Stimulated activated naive CD4-positive, alpha-beta T cell (primary cell): Measurements from ENCODE around the gene EGFL7.
"Not testable (repeated sequence)": the region's sequence is repeated elsewhere in the genome, so short reads cannot be mapped to it uniquely, and the experiment has no call there.

Source experiments
- DNase-seq, 6 experiments: peaks; one replicate each; lab custom pipeline; 2025; lab: John Stamatoyannopoulos, UW

EGFL7 gene

DNA sequence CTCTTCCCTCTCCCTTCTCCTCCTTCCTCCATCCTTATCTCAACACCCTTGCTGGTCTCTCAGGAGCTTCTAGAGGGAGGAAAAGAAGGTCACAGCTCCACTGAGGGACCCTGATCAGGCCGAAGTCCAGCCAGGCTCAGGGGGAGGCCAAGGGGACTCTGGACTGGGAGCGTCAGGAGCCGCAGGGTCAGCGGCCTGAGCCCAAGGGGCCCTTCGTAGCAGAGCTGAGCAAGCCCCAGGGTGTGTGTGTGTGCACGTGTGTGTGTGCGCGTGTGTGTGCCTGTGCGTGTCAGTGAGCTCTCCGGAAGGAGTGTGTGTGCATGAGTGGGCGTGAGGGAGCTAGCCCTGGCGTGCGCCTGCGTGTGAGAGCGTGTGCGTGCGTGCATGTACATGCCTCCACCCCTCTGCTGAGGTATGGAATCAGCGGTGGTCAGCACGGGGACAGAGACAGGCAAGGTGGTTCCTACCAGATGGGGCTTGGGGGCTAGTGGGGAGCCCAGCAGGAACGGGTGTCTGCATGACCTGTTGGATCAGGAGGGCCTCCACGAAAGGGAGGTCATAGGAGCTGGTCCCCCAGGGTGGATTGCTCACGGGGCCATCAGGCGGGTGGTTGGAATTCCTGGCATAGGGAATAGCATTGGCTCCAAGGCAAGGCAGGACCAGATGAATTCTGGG lies 34.6 kb downstream of the EGFL7 start:
- no peak for DNase-seq

DNA sequence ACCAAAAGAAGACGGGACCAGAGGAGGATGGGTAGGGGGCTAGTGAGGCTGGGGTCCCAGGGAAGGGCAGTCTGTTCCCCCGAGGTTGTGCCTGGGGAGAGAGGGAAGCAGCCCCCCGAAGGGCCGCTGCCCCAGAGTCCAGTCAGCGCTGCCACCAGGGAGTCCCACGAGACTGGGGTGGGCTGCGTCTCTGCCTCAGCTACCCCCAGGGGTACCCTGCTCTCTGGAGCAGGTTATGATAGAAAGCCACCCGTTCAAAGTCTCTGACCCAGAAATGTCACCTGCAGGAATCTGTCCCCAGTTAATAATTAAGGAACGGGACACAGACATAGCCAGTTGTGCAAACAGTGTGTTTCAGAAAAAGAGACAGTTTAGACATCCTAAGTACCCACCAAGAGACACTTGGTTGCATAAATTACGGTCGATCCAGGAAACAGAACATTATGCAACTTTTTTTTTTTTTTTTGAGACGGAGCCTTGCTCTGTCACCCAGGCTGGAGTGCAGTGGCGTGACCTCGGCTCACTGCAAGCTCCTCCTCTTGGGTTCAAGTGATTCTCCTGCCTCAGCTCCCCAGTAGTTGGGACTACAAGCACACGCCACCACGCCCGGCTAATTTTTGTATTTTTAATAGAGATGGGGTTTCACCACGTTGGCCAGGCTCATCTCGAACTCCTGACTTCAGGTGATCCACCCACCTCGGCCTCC lies 35.3 kb downstream of the EGFL7 start:
- no peak for DNase-seq

DNA sequence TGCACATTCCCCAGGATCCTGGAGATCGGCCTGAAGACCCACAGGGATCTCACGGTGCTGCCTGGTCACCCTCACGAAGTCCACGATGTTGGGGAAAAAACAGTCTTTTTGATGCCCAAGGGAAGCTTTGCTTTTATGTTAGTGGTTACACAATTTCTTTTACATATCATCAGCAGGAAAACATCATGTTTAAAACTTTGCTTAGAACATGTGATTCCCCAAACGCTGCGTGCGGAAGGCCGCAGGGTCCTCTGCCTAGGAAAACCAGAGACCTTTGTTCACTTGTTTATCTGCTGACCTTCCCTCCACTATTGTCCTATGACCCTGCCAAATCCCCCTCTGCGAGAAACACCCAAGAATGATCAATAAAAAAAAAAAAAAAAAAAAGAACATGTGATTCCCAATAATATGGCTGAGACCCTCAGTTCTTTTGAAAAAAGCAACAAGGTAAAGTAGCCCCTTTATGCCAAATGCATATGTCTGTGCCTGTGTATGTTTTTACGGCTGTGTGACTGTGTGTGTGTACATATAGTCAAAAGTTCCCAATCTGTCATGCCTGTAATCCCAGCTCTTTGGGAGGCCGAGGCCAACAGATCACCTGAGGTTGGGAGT lies 36.0 kb downstream of the EGFL7 start:
- no peak for DNase-seq

DNA sequence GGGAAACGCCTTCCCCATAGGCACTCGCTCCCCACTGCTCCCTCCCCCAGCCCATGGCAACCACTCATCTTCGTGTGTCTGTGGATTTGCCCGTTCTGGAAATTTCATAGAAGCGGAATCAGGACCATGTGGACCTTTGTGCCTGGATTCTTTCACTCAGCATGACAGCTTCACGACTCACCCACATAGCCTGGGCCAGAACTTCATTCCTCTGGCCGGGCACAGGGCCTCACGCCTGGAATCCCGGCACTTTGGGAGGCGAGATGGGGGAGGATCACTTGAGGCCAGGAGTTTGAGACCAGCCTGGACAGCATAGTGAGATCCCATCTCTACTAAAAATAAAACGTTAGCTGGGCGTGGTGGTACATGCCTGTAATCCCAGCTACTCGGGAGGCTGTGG lies 37.6 kb downstream of the EGFL7 start:
- DNase-seq: no peak

DNA sequence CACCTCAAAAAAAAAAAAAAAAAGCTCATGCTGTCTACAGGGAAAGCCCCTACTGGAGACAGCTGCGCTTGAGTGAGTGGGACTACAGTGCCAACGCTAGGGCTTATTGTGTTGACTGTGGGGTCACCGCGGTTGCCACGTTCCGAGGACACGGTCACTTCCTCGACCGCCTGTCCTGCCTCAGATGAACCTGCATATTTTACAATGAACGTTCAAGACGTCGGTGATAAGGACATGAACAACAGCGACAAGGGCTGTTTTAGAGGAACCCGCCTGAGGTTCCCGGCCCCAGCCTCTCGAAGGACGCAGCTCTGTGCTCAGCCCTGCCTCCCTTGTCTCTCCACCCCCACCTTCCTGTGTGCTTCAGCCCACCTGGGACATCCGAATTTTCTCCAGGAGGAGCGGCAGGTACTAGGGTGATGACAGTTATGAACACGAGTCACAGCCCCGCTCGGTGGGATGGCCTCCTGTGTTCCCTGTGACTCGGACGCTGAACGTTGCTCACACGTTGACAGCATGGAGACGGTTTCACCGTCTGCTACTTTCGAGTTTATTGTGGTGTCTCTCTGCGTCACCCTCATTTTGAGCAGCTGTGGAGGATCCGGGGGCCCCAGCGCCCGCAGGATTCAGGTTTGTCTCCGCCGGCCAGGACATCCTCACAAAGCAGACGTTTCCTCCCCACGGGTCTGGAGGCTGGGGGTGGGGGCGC lies 38.4 kb downstream of the EGFL7 start:
- peak in 4 of 6 experiments; percentile 42 to 58 (median 56) for DNase-seq

DNA sequence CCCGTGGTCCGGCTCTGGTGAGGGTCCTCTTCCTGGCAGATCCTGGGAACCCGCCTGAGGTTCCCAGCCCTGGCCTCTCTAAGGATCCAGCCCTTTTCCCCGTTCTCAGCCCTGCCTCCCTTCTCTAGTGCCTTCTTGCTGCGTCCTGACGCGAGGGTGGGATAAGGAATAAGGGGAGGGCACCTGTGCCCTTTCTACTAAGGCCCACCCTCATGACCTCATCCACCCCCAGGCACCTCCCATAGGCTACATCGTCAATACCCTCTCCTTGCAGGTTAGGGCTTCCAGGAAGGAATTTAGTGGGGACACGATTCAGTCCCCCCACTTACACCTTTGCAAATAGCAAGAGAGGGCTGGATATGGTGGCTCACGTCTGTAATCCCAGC lies 38.9 kb downstream of the EGFL7 start:
- DNase-seq: no peak

DNA sequence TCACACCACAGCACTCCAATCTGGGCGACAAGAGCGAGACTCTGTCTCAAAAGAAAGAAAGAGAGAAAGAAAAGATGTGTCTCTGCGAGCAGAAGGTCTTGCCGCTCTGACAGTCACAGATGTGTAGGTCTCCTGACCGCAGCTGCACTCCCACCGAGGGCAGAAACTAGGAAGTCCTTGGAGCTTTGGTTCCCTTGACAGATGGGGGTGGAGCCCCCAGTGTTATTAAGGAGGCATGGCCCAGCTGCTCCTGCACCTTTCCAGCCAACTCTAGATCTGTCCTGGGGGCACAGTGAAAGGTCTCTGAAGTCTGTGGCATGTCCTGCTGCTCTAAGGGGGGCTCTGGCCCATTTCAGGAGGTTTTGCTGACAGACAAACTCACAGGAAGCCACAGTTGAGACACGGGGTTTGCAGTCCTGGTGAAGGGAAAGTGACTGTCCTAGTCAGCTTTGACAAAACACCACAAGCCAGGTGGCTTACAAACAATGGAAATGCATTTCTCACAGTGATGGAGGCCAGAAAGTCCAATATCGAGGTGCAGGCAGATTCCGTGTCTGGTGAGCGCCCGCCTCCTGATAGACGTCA lies 40.7 kb downstream of the EGFL7 start:
- no peak for DNase-seq

DNA sequence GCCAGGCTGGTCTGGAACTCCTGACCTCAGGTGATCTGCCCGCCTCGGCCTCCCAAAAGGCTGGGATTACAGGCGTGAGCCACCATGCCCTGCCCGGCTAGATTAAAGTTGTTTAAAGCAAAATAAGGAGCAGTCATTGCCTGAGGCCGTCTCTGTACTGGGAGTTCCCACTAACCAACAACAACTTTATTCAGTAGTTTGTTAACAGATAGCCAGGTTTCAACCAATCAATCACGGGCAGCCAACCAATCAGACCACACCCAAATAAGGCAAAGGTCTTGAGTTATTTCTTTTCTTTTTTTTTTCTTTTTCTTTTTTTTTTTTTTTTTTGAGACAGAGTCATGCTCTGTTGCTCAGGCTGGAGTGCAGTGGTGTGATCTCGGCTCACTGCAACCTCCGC lies 42.0 kb downstream of the EGFL7 start:
- DNase-seq: not testable (repeated sequence)

DNA sequence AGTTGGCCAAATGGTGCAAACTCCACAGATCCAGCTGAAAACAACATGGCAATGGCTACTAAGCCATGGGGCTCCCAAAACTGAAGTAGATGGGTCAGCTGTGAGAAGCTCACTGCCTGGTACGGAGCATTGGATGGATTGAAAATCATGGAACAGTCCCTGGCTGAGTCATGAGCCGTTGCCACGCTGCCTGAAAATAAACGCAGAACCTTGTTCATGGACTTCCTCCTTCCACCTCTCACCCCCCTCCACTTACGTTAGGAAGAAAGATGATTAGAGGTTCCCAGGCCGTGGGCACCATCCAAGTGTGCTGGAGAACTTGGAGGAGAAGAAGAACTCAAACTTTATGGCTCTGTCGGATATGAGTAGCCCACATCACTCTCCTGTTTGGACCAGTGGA lies 42.8 kb downstream of the EGFL7 start:
- DNase-seq: no peak

DNA sequence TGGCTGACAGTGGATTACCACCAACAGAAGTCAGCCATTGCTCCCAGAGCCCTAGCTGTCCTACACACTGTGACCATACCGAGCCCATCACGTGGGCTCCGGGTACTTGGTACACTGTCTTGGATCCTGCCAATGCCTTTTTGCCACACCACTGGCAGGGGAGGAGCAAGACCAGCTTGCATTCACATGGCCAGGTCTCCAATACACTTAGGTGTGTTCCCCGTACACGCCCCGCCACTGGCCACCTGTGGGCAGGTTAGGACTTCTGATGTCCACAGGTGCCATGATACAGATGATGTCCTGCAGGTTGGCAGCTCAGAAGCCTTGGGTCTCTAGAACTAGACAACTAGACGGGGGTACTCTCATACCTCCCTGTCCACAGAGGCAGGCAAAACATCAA lies 44.3 kb downstream of the EGFL7 start:
- DNase-seq: no peak

DNA sequence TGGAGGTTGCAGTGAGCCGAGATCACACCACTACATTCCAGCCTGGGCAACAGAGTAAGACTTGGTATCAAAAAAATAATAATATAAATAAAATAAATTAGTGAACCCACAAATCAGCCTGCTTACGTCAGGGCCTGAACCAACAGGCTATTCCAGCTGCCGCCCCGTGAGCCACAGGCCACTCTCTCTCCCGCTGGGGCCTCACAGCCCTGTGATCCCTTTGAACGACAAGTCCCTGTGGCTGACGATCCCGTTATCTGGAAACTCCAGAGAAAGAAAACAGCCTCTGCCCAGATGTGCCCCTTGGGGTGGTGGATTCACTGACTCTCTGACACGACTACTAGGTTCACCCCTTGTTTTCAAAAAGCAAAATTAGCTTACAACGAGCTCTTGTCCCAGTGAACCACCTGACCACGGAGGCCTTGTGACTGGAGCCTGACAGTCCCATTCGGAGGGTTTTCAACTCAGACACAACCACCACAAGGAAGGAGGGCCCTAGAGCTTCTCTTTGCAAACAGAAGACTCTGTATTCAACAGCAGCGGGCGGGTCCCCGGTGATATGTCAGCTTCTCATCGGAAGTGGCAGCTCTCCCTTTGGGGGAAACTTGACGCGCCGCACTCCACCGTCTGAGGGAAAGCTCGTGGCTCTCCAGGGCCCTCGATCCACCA lies 45.3 kb downstream of the EGFL7 start:
- no peak for DNase-seq

DNA sequence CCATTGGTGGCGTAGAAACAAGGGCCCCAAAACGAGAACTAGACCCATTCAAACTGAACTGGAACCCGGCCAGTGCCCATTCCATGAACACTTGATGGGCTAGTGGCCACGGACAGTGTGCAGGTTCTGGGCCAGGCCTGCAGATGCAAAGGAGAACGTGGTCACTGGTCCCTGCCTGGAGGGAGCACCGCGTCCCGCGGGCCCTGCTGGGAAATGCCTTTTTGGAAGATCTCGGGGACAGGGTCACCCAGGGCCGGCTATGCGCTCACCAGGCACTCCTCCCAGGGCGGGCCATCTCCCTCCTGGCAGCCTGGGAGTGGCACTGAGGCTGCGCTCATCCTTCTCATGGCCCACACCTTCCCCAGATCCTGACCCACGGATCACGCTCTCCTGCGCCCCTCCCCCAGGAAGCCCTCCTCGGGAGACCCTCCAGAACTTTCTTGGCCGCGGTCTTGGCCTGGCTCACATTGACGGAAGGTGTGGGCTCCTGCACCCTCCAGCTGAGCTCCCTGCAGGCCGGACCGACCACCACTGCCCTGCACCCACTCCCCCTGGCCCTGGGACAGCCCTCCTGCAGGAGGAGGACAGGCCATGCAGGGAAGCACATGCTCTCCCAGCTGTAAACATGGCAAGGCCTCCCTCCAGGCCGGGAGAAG lies 46.9 kb downstream of the EGFL7 start:
- no peak for DNase-seq

DNA sequence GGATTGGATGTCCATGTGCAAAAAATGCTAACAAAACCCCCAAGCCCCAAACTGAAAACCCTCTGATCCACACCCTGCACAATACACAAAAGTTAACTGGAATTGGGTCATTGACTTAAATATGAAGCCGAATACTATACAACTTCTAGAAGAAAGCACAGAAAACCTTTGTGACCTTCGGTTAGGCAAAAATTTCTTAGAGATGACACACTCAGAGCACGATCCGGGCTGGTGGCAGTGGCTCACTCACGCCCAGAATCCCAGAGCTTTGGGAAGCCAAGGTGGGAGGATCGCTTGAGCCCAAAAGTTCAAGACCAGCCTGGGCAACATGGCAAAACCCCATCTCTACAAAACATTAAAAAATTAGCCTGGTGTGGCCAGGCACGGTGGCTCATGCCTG lies 47.8 kb downstream of the EGFL7 start:
- no peak for DNase-seq

DNA sequence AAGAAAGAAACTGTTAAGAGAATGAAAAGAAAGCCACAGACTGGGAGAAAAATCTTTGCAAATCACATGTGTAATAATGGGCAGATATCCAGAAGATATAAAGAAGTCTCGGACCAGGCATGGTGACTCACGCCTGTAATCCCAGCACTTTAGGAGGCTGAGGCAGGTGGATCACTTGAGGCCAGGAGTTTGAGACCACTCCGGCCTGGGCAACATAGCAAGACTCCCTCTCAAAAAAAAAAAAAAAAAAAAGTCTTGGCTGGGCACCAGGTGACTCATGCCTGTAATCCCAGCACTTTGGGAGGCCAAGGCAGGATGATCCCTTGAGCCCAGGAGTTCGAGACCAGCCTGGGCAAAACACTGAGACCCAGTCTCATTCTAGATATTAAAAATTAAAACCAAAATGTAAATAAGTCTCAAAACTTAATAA lies 48.5 kb downstream of the EGFL7 start:
- not testable (repeated sequence) for DNase-seq

DNA sequence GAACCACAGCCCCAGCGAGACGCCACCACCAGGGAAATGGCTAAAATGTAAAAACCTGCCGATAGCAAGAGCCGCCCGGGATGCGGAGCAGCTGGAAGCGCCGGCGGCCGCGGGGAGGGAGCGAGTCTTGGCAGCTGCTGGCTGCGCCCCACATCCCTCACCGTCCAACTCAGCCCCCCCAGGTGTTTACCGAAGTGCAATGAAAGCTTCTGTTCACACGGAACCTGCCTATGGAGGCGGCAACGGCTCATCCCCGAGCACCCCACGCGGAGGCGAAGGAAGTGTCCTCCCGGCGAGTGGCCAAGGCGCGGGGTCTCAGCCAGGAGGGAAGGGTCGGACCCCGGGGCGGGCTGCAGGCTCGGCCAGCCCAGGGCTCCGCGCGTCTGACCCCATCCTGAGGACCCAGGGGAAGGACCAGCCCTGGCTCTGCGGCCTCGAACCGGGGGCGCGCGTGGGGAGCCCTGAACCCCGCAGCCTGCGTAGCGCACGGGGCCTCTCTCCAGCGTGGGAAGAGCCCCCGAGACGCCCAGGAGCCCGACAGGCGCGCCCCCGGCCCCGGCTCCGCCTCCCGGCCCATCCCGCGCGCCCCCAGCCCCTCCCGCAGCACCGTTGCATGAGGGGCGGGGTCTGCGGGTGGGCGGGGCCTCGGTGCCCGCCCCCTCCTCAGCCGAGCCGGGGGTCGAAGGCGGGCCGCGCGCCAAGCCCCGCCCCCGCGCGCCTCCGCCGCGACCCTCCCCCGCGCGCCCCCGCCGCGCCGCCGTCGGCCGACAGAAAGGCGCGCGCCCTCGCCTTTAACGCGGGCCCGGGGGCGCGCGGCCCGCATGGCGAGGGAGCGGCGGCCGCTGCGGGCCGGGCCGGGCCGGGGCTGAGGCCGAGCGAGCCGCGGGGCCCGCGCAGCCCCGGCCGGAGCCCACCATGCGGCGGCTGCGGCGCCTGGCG lies 49.3 kb downstream of the EGFL7 start, which contains the start of gene DIPK1B:
TSS of gene DIPK1B (plus strand) at position 822 of the 939 bp plus-strand sequence. CDS start at position 916, 94 bp downstream.
- DNase-seq: peak in 2 of 6 experiments; percentile 14 to 22

DNA sequence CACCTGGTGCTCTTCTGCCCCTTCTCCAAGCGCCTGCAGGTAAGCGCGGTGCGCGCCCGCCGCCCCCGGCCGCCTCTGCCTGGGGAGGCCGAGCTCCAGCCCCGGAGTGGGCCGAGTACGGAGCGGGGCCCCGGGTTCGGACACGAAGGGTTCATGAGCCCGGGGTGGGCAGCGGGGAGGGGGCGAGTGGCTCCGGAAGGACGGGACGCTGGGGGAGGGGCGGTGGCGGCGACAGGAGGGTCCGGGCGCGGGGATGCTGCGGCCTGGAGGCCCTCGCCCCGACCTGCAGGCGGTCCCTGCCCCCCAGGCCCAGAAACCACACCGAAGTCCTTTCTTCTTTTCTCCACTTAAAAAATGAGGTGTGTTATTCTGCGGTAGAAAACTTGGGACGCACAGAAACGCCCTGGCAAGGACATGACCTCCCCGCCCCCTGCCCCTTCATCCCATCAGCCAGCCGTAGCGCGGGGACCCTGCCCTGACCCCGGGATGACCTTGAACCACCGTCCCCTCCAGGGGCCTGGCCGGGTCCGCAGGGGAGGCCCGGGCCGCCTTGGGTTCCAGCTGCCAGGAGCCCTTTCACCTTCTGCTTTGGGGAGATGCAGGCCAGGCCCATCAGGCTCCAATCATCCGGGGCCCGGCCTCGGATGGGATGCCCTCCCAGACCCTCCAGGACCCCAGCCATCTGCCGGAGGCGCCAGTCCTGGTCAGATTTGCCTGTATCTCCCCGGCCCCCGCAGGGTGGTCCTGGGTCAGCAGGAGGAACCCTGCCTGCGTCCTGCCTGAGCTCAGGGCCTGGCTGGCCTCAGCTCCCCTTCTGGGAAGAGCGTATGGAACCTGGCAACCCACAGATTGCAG lies 50.2 kb downstream of the EGFL7 start:
- DNase-seq: no peak

DNA sequence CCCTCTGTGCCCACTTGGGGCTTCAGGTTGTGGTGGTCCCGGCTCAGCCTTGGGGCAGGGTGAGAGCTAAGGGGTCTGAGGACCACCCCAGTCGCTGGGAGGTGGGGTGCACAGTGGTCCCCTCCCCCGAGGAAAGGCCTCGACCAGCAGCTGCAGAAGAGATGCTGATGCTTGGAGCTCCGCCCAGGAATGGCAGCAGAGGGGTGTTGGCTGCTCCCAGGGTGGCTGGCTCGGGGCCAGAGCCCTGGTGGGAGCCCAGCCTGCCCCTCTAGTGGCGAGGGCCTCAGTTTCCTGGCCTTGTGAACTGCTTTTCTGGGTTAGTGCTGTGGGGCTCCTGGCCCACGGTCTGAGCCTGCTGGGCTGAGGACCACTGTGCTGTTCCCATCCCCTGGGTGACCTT lies 50.8 kb downstream of the EGFL7 start:
- no peak for DNase-seq

DNA sequence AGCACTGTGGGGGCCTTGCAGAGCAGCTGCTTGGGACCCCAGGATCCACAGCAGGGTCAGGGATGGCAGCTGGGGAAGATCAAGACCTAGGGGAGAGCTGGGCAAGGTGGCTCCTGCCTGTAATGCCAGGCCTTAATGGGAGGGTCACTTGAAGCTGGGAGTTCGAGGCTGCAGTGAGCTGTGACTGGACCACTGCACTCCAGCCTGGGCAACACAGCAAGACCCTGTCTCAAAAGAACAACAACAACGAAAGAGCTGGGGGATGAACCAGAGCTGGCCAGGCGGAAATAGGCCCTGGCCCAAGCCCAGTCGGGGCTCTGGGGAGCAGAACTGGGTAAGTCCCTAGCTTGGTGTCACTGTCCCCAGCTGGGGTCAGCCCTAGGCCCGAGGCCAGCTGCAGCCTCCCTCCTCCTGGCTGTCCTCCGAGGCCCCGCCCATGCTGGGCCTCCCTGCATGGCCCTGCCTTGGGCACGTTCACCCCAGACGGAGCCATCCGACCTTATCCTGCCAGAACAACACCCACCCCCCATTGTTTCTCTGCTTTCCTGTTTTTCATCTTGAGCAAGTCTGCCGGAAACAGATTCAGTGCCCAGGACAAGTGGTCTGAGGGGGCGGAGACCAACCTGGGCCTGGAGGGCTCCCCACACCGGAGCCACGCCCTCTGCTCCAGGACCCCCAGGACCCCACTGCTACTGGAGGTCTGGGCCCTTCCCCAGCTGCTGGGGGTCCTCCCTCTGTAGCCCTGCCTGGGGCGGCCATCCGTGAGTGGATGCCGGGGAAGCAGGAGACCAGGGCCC lies 51.6 kb downstream of the EGFL7 start:
- no peak for DNase-seq
